Hepatocyte (in vitro differentiated cells): ENCODE data around the gene EIF1B. TPM values are rescaled to one million over a fixed set of nuclear protein-coding genes. Genes with fewer than 3 reads are reported as not detected.
"Not testable (repeated sequence)": the region's sequence is repeated elsewhere in the genome, so short reads cannot be mapped to it uniquely, and the experiment has no call there.

ENCODE experiments used
- DNase-seq: peaks from one replicate; pipeline ENCODE4 v3.0.0-alpha.2; 2016; ENCODE audit warnings: low spot score
- H2AFZ ChIP-seq: fragments of 200-600 bp; sonication (generic); 2 replicates; pipeline ENCODE4 v1.6.0; 2016; ENCODE audit warnings: antibody characterized with exemption, mild to moderate bottlenecking
- H3K27ac ChIP-seq: fragments of 200-600 bp; sonication (generic); 2 replicates; pipeline ENCODE4 v1.5.1; 2016; ENCODE audit warnings: mild to moderate bottlenecking
- H3K27me3 ChIP-seq: fragments of 200-600 bp; sonication (generic); 2 replicates; pipeline ENCODE4 v1.6.1; 2016
- H3K36me3 ChIP-seq: fragments of 200-600 bp; sonication (generic); replicated peaks from 2 replicates; pipeline ENCODE4 v1.5.1; 2016; ENCODE audit warnings: low read depth; ENCODE audit not compliant: insufficient read depth
- H3K4me1 ChIP-seq: fragments of 200-600 bp; sonication (generic); 2 replicates; pipeline ENCODE4 v1.5.1; 2016; ENCODE audit warnings: mild to moderate bottlenecking, moderate library complexity; ENCODE audit not compliant: insufficient read depth
- H3K4me2 ChIP-seq: fragments of 200-600 bp; sonication (generic); 2 replicates; pipeline ENCODE4 v1.6.0; 2016
- H3K4me3 ChIP-seq: fragments of 200-600 bp; sonication (generic); 2 replicates; pipeline ENCODE4 v1.5.1; 2016; ENCODE audit warnings: mild to moderate bottlenecking
- H3K79me2 ChIP-seq: fragments of 200-600 bp; sonication (generic); 2 replicates; pipeline ENCODE4 v1.6.0; 2017; ENCODE audit warnings: mild to moderate bottlenecking
- H3K9me2 ChIP-seq: fragments of 200-600 bp; sonication (generic); replicated peaks from 2 replicates; pipeline ENCODE4 v1.6.0; 2017; ENCODE audit warnings: mild to moderate bottlenecking; ENCODE audit not compliant: insufficient read depth
- H3K9me3 ChIP-seq: fragments of 200-600 bp; sonication (generic); 2 replicates; pipeline ENCODE4 v1.5.1; 2016; ENCODE audit warnings: low read depth, mild to moderate bottlenecking
- H4K20me1 ChIP-seq: fragments of 200-600 bp; sonication (generic); 2 replicates; pipeline ENCODE4 v1.6.0; 2016; ENCODE audit warnings: mild to moderate bottlenecking; ENCODE audit not compliant: insufficient read depth, poor library complexity, severe bottlenecking
- CTCF ChIP-seq: fragments of 200-600 bp; sonication (generic); IDR thresholded peaks from 2 replicates; pipeline ENCODE4 v1.5.1; 2016; ENCODE audit warnings: antibody characterized with exemption, mild to moderate bottlenecking; ENCODE audit not compliant: poor library complexity
- EZH2 ChIP-seq: fragments of 200-600 bp; sonication (generic); IDR thresholded peaks from 2 replicates; pipeline ENCODE4 v1.6.1; 2016; ENCODE audit warnings: antibody characterized with exemption, mild to moderate bottlenecking, borderline replicate concordance
- EZH2phosphoT487 ChIP-seq: fragments of 200-600 bp; sonication (generic); IDR thresholded peaks from one replicate; pipeline ENCODE4 v1.6.1; 2018; ENCODE audit warnings: antibody characterized with exemption, mild to moderate bottlenecking, low read depth, moderate library complexity; ENCODE audit not compliant: unreplicated experiment, severe bottlenecking
- WGBS: methylation state at CpG from one replicate; pipeline ENCODE4 v1.1.6; 2016; ENCODE audit warnings: low lambda C conversion rate; ENCODE audit errors: missing lambda C conversion rate; 5-methylcytosine and 5-hydroxymethylcytosine counted together
- polyA plus RNA-seq: library from polyadenylated mRNA; unstranded; fragments of >200 nt; fragmentation: Nextera tagmentation; extraction: Ambion mirVana; gene quantifications from 2 replicates; pipeline ENCODE4 v1.2.1, GENCODE V29; 2016
- total RNA-seq: library from RNA; depleted of rRNA; stranded (reverse); fragments of >200 nt; gene quantifications from 2 replicates; pipeline ENCODE4 v1.2.3, GENCODE V29; 2014

Gene EIF1B
- total and polyA plus RNA-seq, 2 experiments from 2014 or later, result 42.2 to 153 TPM

- DNase-seq, result no peak
- no peak overlapping the region for H3K27ac ChIP-seq
- no peaks in the 10 kb centered on the region for H3K9me3 ChIP-seq
- no peaks in the 10 kb centered on the region for H3K27me3 ChIP-seq
- H3K9me2 ChIP-seq, result no peaks in the 10 kb centered on the region
- no peak overlapping the region for H3K4me2 ChIP-seq
- TF ChIP-seq EZH2phosphoT487, result no peak
- no peak for TF ChIP-seq EZH2
- TF ChIP-seq CTCF, result no peak
- H4K20me1 ChIP-seq, result no peaks in the 10 kb centered on the region
- H3K36me3 ChIP-seq, result no peaks in the 10 kb centered on the region
- H3K4me1 ChIP-seq, result no peaks in the 10 kb centered on the region
- H3K79me2 ChIP-seq, result no peaks in the 10 kb centered on the region
- H3K4me3 ChIP-seq, result no peak overlapping the region
- no peak overlapping the region for H2AFZ ChIP-seq
- 82% methylated on average over 2 of the region's 2 CpGs for WGBS
Measured at GRCh38 chr3:40281995-40282394, 27.5 kb upstream of the EIF1B start.

- not testable (repeated sequence) for H3K36me3 ChIP-seq, H3K4me2 ChIP-seq, H3K4me1 ChIP-seq, H4K20me1 ChIP-seq, H3K27me3 ChIP-seq, H3K27ac ChIP-seq, H2AFZ ChIP-seq, H3K9me3 ChIP-seq, DNase-seq, H3K9me2 ChIP-seq, H3K4me3 ChIP-seq, H3K79me2 ChIP-seq
- 95% methylated on average over 5 of the region's 5 CpGs for whole genome bisulfite sequencing
Measured at GRCh38 chr3:40283057-40283456, 26.4 kb upstream of the EIF1B start.

- H3K4me2 ChIP-seq, result no peak overlapping the region
- DNase-seq, result no peak
- 87% methylated on average over 2 of the region's 2 CpGs for WGBS
Measured at GRCh38 chr3:40287248-40287647, 22.3 kb upstream of the EIF1B start.

GRCh38 chr3:40290396-40290795 lies 19.1 kb upstream of the EIF1B start:
- H3K27ac ChIP-seq, result no peak overlapping the region
- H3K9me3 ChIP-seq, result no peaks in the 10 kb centered on the region
- WGBS, result 88% methylated on average over 6 of the region's 6 CpGs
- H4K20me1 ChIP-seq, result no peaks in the 10 kb centered on the region
- TF ChIP-seq EZH2phosphoT487, result no peak
- no peak for TF ChIP-seq CTCF
- no peak for TF ChIP-seq EZH2
- DNase-seq, result no peak
- no peaks in the 10 kb centered on the region for H3K36me3 ChIP-seq
- no peak overlapping the region for H2AFZ ChIP-seq
- H3K4me1 ChIP-seq, result no peaks in the 10 kb centered on the region
- no peaks in the 10 kb centered on the region for H3K27me3 ChIP-seq
- H3K79me2 ChIP-seq, result no peaks in the 10 kb centered on the region
- H3K4me3 ChIP-seq, result no peak overlapping the region
- no peak overlapping the region for H3K4me2 ChIP-seq
- H3K9me2 ChIP-seq, result no peaks in the 10 kb centered on the region

More at GRCh38 chr3:40287248-40287647, 22.3 kb upstream of the EIF1B start:
- Histone ChIP-seq H3K27me3 (no peaks in the 10 kb centered on the region), H3K79me2 (no peaks in the 10 kb centered on the region), H3K9me2 (no peaks in the 10 kb centered on the region), H3K9me3 (no peaks in the 10 kb centered on the region), H3K27ac (no peak overlapping the region), H3K4me3 (no peak overlapping the region), H3K4me1 (no peaks in the 10 kb centered on the region), H3K36me3 (no peaks in the 10 kb centered on the region), H4K20me1 (no peaks in the 10 kb centered on the region), H2AFZ (no peak overlapping the region)
- no peak for TF ChIP-seq EZH2
- no peak for TF ChIP-seq EZH2phosphoT487
- TF ChIP-seq CTCF, result no peak
